ENCODE data around the gene ARHGAP28.
"Not testable (repeated sequence)": the region's sequence is repeated elsewhere in the genome, so short reads cannot be mapped to it uniquely, and the experiment has no call there.

The ARHGAP28 gene

DNA sequence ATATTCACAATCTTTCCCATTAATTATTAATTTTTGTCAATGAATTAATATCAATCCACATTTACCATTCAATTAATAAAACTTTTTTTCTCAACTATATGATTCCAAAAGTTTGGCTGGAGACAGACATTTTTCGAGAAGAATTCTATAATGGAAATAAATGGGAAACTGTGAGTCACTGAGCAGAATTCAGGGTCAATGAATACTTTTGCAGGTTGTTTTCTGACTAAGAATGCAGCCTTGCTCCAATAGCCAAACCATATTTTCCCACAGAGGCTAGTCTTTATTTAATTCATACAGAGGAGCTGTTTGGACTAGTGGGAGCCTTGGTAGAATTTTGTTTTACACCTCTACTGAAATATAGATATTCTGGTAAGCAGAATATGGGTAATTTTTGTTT lies 82.3 kb downstream of the ARHGAP28 start:
- Histone ChIP-seq H3K27ac (no peak overlapping the region), H3K4me3 (no peak overlapping the region)
- no peak for DNase-seq (ENCODE audit: low spot score)
- TF ChIP-seq, protein P1, sequence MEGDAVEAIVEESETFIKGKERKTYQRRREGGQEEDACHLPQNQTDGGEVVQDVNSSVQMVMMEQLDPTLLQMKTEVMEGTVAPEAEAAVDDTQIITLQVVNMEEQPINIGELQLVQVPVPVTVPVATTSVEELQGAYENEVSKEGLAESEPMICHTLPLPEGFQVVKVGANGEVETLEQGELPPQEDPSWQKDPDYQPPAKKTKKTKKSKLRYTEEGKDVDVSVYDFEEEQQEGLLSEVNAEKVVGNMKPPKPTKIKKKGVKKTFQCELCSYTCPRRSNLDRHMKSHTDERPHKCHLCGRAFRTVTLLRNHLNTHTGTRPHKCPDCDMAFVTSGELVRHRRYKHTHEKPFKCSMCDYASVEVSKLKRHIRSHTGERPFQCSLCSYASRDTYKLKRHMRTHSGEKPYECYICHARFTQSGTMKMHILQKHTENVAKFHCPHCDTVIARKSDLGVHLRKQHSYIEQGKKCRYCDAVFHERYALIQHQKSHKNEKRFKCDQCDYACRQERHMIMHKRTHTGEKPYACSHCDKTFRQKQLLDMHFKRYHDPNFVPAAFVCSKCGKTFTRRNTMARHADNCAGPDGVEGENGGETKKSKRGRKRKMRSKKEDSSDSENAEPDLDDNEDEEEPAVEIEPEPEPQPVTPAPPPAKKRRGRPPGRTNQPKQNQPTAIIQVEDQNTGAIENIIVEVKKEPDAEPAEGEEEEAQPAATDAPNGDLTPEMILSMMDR (IDR thresholded peaks at IDR 0.05) = no peak

DNA sequence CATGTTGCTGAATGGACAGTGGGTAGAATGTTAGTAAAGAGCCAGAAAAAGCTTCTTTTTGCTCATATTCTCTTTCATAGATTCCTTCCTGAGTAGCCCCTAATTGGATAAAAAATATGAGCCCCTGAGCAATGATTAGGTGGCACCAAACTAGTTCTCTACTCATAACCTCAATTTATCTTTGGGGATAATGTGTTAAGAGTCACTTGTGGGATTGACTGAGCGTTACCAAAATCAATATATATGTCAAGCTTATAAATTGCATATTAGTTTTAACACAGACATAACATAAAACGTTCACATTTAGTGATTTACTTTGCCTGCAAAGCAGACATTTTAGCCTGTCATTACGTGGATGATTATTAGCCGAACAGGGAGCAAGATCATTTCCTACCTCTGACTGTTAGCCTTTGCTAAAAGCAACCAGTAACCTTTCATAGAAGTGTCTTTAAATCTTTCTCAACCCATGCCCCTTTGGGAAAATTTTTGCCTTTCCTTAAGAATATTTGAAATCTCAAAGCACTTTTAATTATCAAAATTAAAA lies 85.4 kb downstream of the ARHGAP28 start:
- TF ChIP-seq, protein P1 (IDR thresholded peaks at IDR 0.05) = no peak
- no peak for DNase-seq (ENCODE audit: low spot score)
- H3K4me3 ChIP-seq = no peak overlapping the region
- no peak overlapping the region for H3K27ac ChIP-seq

DNA sequence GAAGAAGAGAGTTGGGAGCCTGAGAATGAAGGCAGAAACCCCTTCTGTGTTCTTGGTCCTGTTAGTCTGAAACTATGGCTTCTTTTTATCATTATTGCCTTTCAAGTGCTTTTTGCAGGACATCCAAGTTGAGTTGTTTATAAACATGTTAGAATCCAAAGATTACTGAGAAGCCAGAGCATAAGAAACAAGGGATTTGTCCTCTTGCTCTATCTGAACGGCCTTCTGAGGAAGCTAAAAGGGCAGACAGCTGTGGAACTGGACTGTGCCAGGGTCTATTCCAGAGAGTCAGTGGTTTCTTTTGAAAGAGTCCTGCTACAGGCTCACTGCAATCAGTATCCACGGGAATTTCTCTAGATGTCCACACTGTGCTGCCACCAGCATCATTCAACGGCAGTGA lies 86.6 kb downstream of the ARHGAP28 start:
- Histone ChIP-seq H3K4me3 (no peak overlapping the region), H3K27ac (no peak overlapping the region)
- no peak for DNase-seq (ENCODE audit: low spot score)
- TF ChIP-seq, protein P1 (IDR thresholded peaks at IDR 0.05) = no peak

DNA sequence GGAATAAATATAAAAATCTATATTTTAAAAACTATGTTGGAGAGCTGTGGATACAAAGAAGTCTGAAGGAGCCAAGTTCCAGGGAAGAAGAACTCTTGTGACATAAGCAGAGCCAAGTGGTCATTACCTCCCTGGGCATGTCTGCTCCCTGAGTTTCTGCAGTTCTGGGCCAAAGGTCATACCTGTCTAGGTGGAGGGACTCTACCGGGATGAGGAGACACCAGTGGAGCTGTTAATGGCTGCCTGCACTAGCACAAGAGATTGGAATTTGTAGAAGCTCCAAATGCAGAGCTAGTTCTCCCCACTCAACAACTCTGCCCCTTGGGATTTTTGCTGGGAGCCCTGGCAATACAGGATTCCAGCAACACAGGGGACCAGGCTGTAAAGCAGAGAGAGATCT lies 89.8 kb downstream of the ARHGAP28 start:
- TF ChIP-seq, protein P1 (IDR thresholded peaks at IDR 0.05) = no peak
- Histone ChIP-seq H3K4me3 (no peak overlapping the region), H3K27ac (no peak overlapping the region)
- DNase-seq (ENCODE audit: low spot score) = no peak

DNA sequence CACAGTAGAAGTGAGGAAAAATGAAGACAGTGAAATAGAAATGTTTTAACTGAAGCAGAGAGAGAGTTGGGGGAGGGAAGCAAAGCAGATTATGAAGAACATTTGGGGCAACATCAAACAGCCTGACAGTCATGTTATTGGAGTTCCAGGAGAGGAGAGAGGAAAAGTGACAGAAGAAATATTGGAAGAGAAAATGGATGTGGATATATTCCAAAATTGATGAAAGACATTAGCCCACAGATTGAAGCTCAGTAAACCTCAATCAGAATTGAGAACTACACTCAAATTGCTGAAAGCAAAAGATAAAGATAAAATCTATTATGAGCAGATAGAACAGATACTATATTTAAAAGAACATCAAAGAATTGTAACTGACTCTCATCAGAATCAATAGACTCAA lies 90.8 kb downstream of the ARHGAP28 start:
- TF ChIP-seq, protein P1 (IDR thresholded peaks at IDR 0.05) = no peak
- no peak overlapping the region for H3K27ac ChIP-seq
- no peak for DNase-seq (ENCODE audit: low spot score)
- H3K4me3 ChIP-seq = no peak overlapping the region

DNA sequence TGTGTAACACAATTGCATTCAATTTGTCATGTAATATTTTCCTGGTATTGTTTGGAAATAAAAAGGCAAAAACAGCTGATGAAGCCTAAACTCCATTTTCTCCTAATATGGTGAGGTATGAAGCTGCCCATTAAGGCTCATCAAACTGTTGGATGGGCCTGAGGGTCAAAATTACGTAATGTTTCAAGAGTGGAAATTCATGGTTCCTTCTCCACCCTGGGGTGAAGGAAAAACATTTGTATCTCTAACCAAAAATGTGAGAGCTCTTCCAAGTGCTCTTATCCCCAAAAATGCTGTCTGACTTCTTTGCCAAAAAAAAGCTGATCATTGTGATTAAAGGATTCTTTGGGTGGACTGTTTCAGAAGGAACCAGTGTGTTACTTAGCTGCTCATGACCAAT lies 91.8 kb downstream of the ARHGAP28 start:
- Histone ChIP-seq H3K4me3 (no peak overlapping the region), H3K27ac (no peak overlapping the region)
- DNase-seq (ENCODE audit: low spot score) = no peak
- TF ChIP-seq, protein P1 (IDR thresholded peaks at IDR 0.05) = no peak

DNA sequence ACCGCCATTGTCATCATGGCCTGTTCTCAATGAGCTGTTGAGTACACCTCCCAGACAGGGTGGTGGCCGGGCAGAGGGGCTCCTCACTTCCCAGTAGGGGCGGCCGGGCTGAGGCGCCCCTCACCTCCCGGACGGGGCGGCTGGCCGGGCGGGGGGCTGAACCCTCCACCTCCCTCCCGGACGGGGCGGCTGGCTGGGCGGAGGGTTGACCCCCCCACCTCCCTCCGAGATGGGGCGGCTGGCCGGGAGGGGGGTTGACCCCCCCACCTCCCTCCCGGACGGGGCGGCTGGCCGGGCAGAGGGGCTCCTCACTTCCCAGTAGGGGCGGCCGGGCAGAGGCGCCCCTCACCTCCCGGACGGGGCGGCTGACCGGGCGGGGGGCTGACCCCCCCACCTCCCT lies 97.6 kb downstream of the ARHGAP28 start:
- H3K27ac ChIP-seq; H3K4me3 ChIP-seq; DNase-seq (ENCODE audit: low spot score): not testable (repeated sequence)

DNA sequence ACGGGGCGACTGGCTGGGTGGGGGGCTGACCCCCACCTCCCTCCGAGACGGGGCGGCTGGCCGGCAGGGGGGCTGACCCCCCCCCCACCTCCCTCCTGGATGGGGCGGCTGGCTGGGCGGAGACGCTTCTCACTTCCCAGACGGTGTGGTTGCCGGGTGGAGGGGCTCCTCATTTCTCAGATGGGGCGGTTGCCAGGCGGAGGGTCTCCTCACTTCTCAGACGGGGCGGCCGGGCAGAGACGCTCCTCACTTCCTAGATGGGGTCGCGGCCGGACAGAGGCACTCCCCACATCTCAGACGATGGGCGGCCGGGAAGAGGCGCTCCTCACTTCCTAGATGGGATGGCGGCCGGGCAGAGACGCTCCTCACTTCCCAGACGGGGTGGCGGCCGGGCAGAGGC lies 98.0 kb downstream of the ARHGAP28 start:
- DNase-seq (ENCODE audit: low spot score); H3K27ac ChIP-seq; H3K4me3 ChIP-seq: not testable (repeated sequence)

Data from coronary artery (tissue), 2 donors.